Adipocyte (in vitro differentiated cells): ENCODE data around the gene OLFM2.
A peak's percentile ranks its signal among the peaks of the same experiment; 100 is the strongest.
"Not testable (repeated sequence)": the region's sequence is repeated elsewhere in the genome, so short reads cannot be mapped to it uniquely, and the experiment has no call there.

Experiments used
- DNase-seq: peaks from one replicate; pipeline ENCODE4 v3.0.0-alpha.2; 2015; ENCODE audit warnings: low read depth
- H3K27me3 ChIP-seq: replicated peaks from 2 replicates; pipeline ENCODE4 v1.7.0; 2013; ENCODE audit warnings: mild to moderate bottlenecking, low read length, moderate library complexity; ENCODE audit not compliant: control insufficient read depth, insufficient read depth
- H3K36me3 ChIP-seq: 2 replicates; pipeline ENCODE4 v1.7.0; 2013; ENCODE audit warnings: low read length, mild to moderate bottlenecking, moderate library complexity; ENCODE audit not compliant: control insufficient read depth, insufficient read depth, severe bottlenecking
- H3K4me1 ChIP-seq: 2 replicates; pipeline ENCODE4 v1.7.0; 2013; ENCODE audit warnings: mild to moderate bottlenecking, low read length, moderate library complexity; ENCODE audit not compliant: control insufficient read depth, insufficient read depth
- H3K4me3 ChIP-seq: 2 replicates; pipeline ENCODE4 v1.7.0; 2013; ENCODE audit warnings: mild to moderate bottlenecking, low read length, moderate library complexity
- H3K9ac ChIP-seq: 2 replicates; pipeline ENCODE4 v1.7.0; 2013; ENCODE audit warnings: mild to moderate bottlenecking, low read length, moderate library complexity
- H3K9me3 ChIP-seq: 2 replicates; pipeline ENCODE4 v1.7.0; 2013; ENCODE audit warnings: mild to moderate bottlenecking, low read length, moderate library complexity; ENCODE audit not compliant: control insufficient read depth

The OLFM2 gene

GRCh38 chr19:9962623-9963290, 26.4 kb upstream of the OLFM2 start:
- Histone ChIP-seq H3K9ac (no peak overlapping the region), H3K4me3 (no peak overlapping the region), H3K4me1 (peaks cover 14% of the 10 kb centered on the region), H3K36me3 (peaks cover 79% of the 10 kb centered on the region), H3K9me3 (no peaks in the 10 kb centered on the region), H3K27me3 (no peaks in the 10 kb centered on the region)
- no peak for DNase-seq

GRCh38 chr19:9961103-9961502, 24.8 kb upstream of the OLFM2 start:
- Histone ChIP-seq H3K9me3 (no peaks in the 10 kb centered on the region), H3K9ac (no peak overlapping the region), H3K4me3 (no peak overlapping the region), H3K4me1 (peaks cover 23% of the 10 kb centered on the region), H3K36me3 (peaks cover 66% of the 10 kb centered on the region), H3K27me3 (no peaks in the 10 kb centered on the region)
- no peak for DNase-seq

- Histone ChIP-seq H3K9me3 (no peaks in the 10 kb centered on the region), H3K4me1 (peaks cover 23% of the 10 kb centered on the region), H3K4me3 (peak overlapping the region; percentile 46), H3K36me3 (peaks cover 47% of the 10 kb centered on the region), H3K27me3 (no peaks in the 10 kb centered on the region), H3K9ac (peak overlapping the region; percentile 81)
- DNase-seq: peak; percentile 96
Measured at GRCh38 chr19:9958379-9958821, 22.1 kb upstream of the OLFM2 start.

- Histone ChIP-seq H3K27me3 (no peaks in the 10 kb centered on the region), H3K9me3 (no peaks in the 10 kb centered on the region), H3K4me1 (peaks cover 26% of the 10 kb centered on the region), H3K9ac (no peak overlapping the region), H3K4me3 (no peak overlapping the region), H3K36me3 (peaks cover 33% of the 10 kb centered on the region)
- peak; percentile 34 for DNase-seq
Measured at GRCh38 chr19:9956956-9957355, 20.6 kb upstream of the OLFM2 start.

GRCh38 chr19:9953802-9954542, 17.7 kb upstream of the OLFM2 start:
- DNase-seq: no peak
- Histone ChIP-seq H3K9me3 (no peaks in the 10 kb centered on the region), H3K4me1 (peaks cover 23% of the 10 kb centered on the region), H3K27me3 (no peaks in the 10 kb centered on the region), H3K9ac (no peak overlapping the region), H3K4me3 (no peak overlapping the region), H3K36me3 (peaks cover 10% of the 10 kb centered on the region)

GRCh38 chr19:9952276-9952675, 16.0 kb upstream of the OLFM2 start:
- H3K4me3 ChIP-seq: no peak overlapping the region
- H3K9ac ChIP-seq: no peak overlapping the region
- no peaks in the 10 kb centered on the region for H3K36me3 ChIP-seq
- no peaks in the 10 kb centered on the region for H3K27me3 ChIP-seq
- no peak for DNase-seq
- H3K4me1 ChIP-seq: peaks cover 20% of the 10 kb centered on the region
- no peaks in the 10 kb centered on the region for H3K9me3 ChIP-seq

- peak overlapping the region; percentile 80 for H3K9ac ChIP-seq
- no peaks in the 10 kb centered on the region for H3K36me3 ChIP-seq
- peak overlapping the region; percentile 51 for H3K4me3 ChIP-seq
- no peaks in the 10 kb centered on the region for H3K9me3 ChIP-seq
- no peaks in the 10 kb centered on the region for H3K27me3 ChIP-seq
- no peak for DNase-seq
- H3K4me1 ChIP-seq: peaks cover 39% of the 10 kb centered on the region
Measured at GRCh38 chr19:9947441-9947840, 11.1 kb upstream of the OLFM2 start.

- Histone ChIP-seq H3K4me3 (peak overlapping the region; percentile 51), H3K4me1 (peaks cover 38% of the 10 kb centered on the region), H3K9ac (peak overlapping the region; percentile 80)
- peak; percentile 52 for DNase-seq
- H3K36me3 ChIP-seq, H3K27me3 ChIP-seq, H3K9me3 ChIP-seq: not testable (repeated sequence)
Measured at GRCh38 chr19:9946528-9947125, 10.3 kb upstream of the OLFM2 start.

- Histone ChIP-seq H3K9me3 (peaks cover 7% of the 10 kb centered on the region), H3K9ac (peak overlapping the region; percentile 80), H3K4me3 (no peak overlapping the region), H3K4me1 (peaks cover 44% of the 10 kb centered on the region), H3K36me3 (no peaks in the 10 kb centered on the region), H3K27me3 (no peaks in the 10 kb centered on the region)
- peak; percentile 99 for DNase-seq
Measured at GRCh38 chr19:9945319-9945966, 9.1 kb upstream of the OLFM2 start.

GRCh38 chr19:9943744-9944143, 7.4 kb upstream of the OLFM2 start:
- Histone ChIP-seq H3K36me3 (no peaks in the 10 kb centered on the region), H3K4me1 (peaks cover 41% of the 10 kb centered on the region), H3K9me3 (peaks cover 7% of the 10 kb centered on the region), H3K9ac (no peak overlapping the region), H3K27me3 (no peaks in the 10 kb centered on the region), H3K4me3 (no peak overlapping the region)
- DNase-seq: no peak

- H3K4me1 ChIP-seq: peaks cover 25% of the 10 kb centered on the region
- H3K36me3 ChIP-seq: no peaks in the 10 kb centered on the region
- no peak for DNase-seq
- H3K9me3 ChIP-seq: peaks cover 7% of the 10 kb centered on the region
- H3K4me3 ChIP-seq: no peak overlapping the region
- no peak overlapping the region for H3K9ac ChIP-seq
- no peaks in the 10 kb centered on the region for H3K27me3 ChIP-seq
Measured at GRCh38 chr19:9941671-9942070, 5.4 kb upstream of the OLFM2 start.
